ENCODE results near the gene YARS1.

Gene YARS1

DNA sequence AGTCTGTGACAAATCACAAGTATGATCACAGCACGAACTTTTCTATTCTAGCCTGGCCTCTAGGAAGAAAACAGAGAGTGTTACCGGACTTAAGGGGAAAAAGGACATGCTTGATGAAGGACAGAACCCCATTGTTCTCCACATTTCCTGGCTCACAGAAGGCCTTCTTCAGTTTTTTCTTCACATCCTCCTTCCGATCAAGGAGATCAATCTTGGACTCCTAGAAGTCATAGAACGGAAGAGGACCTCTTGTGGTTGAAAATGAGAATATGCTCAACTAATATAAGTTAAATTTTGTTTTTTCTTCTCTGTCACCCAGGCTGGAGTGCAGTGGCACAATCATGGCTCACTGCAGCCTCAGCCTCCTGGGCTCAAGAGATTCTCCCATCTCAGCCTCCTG, 30.3 kb downstream of the YARS1 start:
- Mint-ChIP-seq H3K4me3 (no peak overlapping the region), H3K27ac (peak overlapping the region; percentile 64)
- TF ChIP-seq, protein P1, sequence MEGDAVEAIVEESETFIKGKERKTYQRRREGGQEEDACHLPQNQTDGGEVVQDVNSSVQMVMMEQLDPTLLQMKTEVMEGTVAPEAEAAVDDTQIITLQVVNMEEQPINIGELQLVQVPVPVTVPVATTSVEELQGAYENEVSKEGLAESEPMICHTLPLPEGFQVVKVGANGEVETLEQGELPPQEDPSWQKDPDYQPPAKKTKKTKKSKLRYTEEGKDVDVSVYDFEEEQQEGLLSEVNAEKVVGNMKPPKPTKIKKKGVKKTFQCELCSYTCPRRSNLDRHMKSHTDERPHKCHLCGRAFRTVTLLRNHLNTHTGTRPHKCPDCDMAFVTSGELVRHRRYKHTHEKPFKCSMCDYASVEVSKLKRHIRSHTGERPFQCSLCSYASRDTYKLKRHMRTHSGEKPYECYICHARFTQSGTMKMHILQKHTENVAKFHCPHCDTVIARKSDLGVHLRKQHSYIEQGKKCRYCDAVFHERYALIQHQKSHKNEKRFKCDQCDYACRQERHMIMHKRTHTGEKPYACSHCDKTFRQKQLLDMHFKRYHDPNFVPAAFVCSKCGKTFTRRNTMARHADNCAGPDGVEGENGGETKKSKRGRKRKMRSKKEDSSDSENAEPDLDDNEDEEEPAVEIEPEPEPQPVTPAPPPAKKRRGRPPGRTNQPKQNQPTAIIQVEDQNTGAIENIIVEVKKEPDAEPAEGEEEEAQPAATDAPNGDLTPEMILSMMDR (IDR thresholded peaks at IDR 0.05): peak; percentile 23

DNA sequence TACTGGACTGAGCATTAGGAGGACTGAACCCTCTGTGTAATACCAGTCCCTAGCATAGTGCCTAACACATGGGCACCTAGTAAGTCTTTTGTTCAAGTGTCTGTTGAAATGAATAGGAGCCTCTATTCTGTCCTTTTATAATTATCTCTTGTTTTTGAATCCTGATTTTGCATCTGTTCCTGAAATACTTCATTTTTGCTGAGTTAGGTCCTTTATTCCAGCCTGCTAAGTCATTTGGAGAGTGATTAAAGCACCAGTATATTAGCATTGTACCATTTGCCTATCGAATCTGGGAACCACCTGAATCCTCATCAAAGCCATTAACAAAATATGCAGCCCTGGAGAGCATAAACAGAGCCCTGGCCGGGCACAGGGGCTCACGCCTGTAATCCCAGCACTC, 32.3 kb downstream of the YARS1 start:
- Mint-ChIP-seq H3K4me1 (no peaks in the 10 kb centered on the region), H3K36me3 (ENCODE audit: low read depth) (peaks cover 74% of the 10 kb centered on the region), H3K9me3 (no peaks in the 10 kb centered on the region), H3K4me3 (no peak overlapping the region), H3K27ac (no peak overlapping the region), H3K27me3 (ENCODE audit: low read depth, poor library complexity) (peaks cover 4% of the 10 kb centered on the region)
- no peak for DNase-seq
- TF ChIP-seq, protein P1 (IDR thresholded peaks at IDR 0.05): no peak

More for the DNA sequence above, 30.3 kb downstream of the YARS1 start:
- H3K27me3 Mint-ChIP-seq (ENCODE audit: low read depth, poor library complexity): peaks cover 4% of the 10 kb centered on the region
- no peak for DNase-seq
- peaks cover 73% of the 10 kb centered on the region for H3K36me3 Mint-ChIP-seq (ENCODE audit: low read depth)
- no peaks in the 10 kb centered on the region for H3K9me3 Mint-ChIP-seq
- H3K4me1 Mint-ChIP-seq: no peaks in the 10 kb centered on the region

DNA sequence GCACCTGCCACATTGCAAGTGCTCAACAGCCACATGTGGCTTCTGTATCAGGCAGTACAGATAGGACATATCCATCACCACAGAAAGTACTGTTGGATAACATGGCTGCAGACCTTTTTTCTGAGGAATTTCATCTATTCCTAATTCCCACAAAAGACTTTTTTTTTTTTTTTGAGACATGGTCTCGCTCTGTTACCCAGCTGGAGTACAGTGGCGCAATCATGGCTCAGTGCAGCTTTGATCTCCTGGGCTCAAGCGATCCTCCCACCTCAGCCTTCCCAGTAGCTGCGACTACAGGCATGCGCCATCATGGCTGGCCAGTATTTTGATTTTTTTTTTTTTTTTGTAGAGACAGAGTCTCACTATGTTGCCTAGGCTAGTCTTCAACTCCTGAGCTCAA, 33.3 kb downstream of the YARS1 start:
- Mint-ChIP-seq H3K9me3 (no peaks in the 10 kb centered on the region), H3K36me3 (ENCODE audit: low read depth) (peaks cover 78% of the 10 kb centered on the region), H3K27me3 (ENCODE audit: low read depth, poor library complexity) (peaks cover 4% of the 10 kb centered on the region), H3K4me3 (no peak overlapping the region), H3K27ac (peak overlapping the region; percentile 13), H3K4me1 (no peaks in the 10 kb centered on the region)
- DNase-seq: no peak
- TF ChIP-seq, protein P1 (IDR thresholded peaks at IDR 0.05): no peak

DNA sequence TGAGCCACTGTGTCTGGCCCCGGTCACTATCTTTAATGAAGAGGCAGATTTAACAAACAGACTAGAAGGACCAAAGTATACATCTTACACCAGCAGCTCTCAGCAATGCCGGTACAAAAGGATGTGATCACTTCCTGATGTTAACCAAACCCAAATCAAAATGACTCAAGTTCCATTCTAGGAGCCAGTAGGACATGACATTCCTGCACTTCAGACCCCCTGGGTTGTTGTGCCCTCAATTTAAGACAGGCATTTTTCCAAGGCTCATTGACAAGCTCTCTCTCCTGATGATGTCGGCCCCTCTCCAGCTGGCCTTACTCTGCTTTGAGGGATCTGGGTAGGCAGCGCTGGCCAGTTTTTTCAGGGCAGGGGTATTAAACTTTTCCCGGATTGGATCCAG, 35.1 kb downstream of the YARS1 start:
- no peak overlapping the region for H3K27ac Mint-ChIP-seq
- no peak for DNase-seq
- TF ChIP-seq, protein P1 (IDR thresholded peaks at IDR 0.05): no peak
- no peaks in the 10 kb centered on the region for H3K9me3 Mint-ChIP-seq
- no peak overlapping the region for H3K4me3 Mint-ChIP-seq
- no peaks in the 10 kb centered on the region for H3K4me1 Mint-ChIP-seq
- H3K27me3 Mint-ChIP-seq (ENCODE audit: low read depth, poor library complexity): peaks cover 4% of the 10 kb centered on the region
- H3K36me3 Mint-ChIP-seq (ENCODE audit: low read depth): peaks cover 83% of the 10 kb centered on the region

DNA sequence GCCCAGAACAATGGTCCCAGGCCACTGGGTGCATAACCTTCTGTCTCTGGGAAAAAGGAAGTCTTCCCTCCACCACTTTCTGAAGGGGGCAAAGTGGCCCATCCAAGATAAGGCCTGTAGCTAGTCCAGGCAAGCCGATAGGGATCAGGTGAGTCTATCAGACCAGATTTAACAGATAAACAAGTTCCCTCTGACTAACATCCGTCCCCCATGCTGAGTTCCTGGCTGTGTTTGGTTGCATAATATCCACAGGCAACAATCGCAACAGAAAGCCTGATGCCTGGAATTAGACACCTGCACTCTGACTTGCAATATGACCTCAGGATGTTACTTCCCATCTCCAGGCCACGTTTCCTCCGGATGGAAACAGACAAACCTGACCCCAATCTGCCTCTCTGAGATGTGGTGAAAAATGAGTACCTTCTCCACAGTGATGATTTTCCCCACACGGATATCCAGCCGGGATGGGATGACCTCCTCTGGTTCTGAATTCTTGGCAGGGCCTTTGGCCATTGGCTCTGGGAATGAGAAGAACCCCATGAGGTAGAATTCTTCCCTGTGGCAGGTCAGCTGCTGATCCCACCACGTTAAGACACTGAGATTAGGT, 36.4 kb downstream of the YARS1 start:
- Mint-ChIP-seq H3K9me3 (no peaks in the 10 kb centered on the region), H3K36me3 (ENCODE audit: low read depth) (peaks cover 75% of the 10 kb centered on the region), H3K27me3 (ENCODE audit: low read depth, poor library complexity) (peaks cover 4% of the 10 kb centered on the region), H3K4me1 (no peaks in the 10 kb centered on the region), H3K27ac (peak overlapping the region; percentile 58), H3K4me3 (no peak overlapping the region)
- no peak for DNase-seq
- TF ChIP-seq, protein P1 (IDR thresholded peaks at IDR 0.05): no peak

- Mint-ChIP-seq H3K27me3 (ENCODE audit: low read depth, poor library complexity) (peaks cover 4% of the 10 kb centered on the region), H3K9me3 (no peaks in the 10 kb centered on the region), H3K4me3 (no peak overlapping the region), H3K27ac (peak overlapping the region; percentile 34), H3K4me1 (no peaks in the 10 kb centered on the region), H3K36me3 (ENCODE audit: low read depth) (peaks cover 70% of the 10 kb centered on the region)
- TF ChIP-seq, protein P1 (IDR thresholded peaks at IDR 0.05): no peak
- DNase-seq: no peak
Measured at GRCh38 chr1:32780005-32780404, 37.2 kb downstream of the YARS1 start.

All from nephron progenitor cell (in vitro differentiated cells).